SH-SY5Y (cell line): Measurements from ENCODE around the gene KCNIP4.

ENCODE experiments used
- GATA2 ChIP-seq: IDR thresholded peaks from 2 replicates; pipeline ENCODE4 v1.6.1; 2011; ENCODE audit warnings: mild to moderate bottlenecking, low read depth, low read length
- GATA3 ChIP-seq: IDR thresholded peaks from 2 replicates; pipeline ENCODE4 v1.6.1; 2011; ENCODE audit warnings: low read depth, mild to moderate bottlenecking, low read length, moderate library complexity

GRCh38 chr4:21888195-21888976, 60.2 kb downstream of the KCNIP4 start:
- TF ChIP-seq GATA2 (no peak), GATA3 (no peak)
